Fibroblast of mammary gland (primary cell): ENCODE measurements around the gene AFF3.

Experiments
- DNase-seq: peaks from one replicate; pipeline ENCODE4 v3.0.0-alpha.2; 2010; ENCODE audit warnings: low read depth
- H3K4me3 ChIP-seq: 2 replicates; pipeline ENCODE4 v1.5.1; 2011; ENCODE audit warnings: low read depth, mild to moderate bottlenecking, low read length, moderate library complexity; ENCODE audit not compliant: control insufficient read depth
- TF ChIP-seq, protein P1 (sequence below): conservative IDR thresholded peaks from 2 replicates; pipeline ENCODE4 v1.5.1; 2011; ENCODE audit warnings: low read depth, low read length, inconsistent platforms; ENCODE audit not compliant: control insufficient read depth, insufficient read depth

AFF3 gene

DNA sequence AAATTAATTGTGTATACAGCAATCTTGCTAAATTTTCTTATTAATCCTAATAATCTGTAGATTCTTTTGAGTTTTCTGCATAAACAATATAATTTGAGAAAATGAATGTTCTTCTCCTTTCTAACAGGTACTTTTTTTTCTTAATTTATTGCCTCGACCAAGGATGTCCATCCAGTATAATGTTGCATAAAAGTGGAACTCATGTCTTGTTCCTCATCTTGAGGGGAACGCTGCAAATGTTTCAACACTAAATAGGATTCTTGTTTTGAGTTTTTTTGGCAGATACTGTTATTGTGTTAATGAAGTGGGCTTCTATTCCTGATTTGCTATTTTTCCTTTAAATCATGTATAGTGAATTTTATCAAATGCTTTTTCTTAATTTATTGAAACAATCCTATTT is 408.2 kb downstream of the AFF3 start:
- TF ChIP-seq, protein P1, sequence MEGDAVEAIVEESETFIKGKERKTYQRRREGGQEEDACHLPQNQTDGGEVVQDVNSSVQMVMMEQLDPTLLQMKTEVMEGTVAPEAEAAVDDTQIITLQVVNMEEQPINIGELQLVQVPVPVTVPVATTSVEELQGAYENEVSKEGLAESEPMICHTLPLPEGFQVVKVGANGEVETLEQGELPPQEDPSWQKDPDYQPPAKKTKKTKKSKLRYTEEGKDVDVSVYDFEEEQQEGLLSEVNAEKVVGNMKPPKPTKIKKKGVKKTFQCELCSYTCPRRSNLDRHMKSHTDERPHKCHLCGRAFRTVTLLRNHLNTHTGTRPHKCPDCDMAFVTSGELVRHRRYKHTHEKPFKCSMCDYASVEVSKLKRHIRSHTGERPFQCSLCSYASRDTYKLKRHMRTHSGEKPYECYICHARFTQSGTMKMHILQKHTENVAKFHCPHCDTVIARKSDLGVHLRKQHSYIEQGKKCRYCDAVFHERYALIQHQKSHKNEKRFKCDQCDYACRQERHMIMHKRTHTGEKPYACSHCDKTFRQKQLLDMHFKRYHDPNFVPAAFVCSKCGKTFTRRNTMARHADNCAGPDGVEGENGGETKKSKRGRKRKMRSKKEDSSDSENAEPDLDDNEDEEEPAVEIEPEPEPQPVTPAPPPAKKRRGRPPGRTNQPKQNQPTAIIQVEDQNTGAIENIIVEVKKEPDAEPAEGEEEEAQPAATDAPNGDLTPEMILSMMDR: no peak
- H3K4me3 ChIP-seq: no peak overlapping the region
- no peak for DNase-seq

DNA sequence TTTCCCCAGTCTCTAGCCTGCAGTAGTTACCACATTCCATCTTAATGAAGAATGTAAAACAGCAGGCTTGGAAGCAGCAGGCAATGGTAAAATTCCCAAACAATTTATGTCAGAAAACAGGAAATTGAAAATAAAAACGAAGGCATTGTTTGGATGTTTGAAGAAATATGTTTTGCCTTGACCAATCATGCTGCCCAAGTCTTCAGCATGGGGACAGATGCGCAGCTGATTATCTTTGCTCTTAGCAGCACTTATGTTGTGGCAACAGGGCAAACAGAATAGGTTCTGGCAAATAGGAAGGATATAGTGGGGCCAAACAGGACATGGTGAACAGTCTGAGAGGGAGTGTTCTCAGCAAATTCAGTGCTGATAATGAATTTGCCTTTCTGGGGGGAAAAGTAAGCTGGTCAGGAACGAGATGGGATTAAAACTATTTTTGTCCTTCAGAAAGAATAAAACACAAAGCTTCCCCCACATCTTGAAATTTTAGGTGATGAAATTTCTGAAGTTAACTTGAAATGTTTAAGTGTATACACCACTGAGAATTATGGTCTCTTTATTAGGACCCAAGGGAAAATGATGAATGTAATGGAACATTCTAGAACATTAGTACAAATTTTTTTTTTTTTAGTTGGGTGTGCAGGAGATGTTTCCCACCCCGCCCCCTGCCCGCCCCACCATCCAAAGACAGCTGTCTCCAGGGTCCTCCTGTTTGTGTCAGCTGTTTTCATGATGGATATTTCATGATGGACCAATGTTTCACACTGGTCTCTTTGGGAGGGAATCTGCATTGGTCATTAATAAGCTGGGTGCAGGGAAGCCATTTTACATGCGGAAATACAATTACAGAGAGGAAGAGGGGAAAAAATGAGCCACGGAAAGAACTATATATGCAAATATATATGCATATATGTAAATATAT is 413.0 kb downstream of the AFF3 start:
- no peak overlapping the region for H3K4me3 ChIP-seq
- TF ChIP-seq, protein P1: no peak
- DNase-seq: no peak

DNA sequence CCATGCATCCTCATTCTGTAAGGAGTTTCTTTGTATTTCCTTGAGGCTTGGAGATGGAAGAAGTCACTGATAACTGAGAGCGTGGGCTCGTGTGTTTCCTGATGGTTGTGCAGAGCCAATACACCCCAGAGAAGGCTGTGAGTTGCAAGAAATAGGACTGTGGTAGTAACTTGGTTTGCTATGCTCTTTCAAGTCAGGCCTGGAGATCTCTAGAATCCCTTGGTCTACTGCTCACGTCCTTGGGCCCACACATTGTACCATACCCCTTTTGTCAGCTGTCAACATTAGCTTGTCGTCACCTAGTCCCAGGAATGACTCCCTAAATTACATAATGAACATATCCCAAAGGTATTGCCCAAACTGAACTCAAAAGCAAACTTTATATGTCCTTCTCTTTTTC is 414.2 kb downstream of the AFF3 start:
- DNase-seq: no peak
- no peak overlapping the region for H3K4me3 ChIP-seq
- TF ChIP-seq, protein P1: no peak

DNA sequence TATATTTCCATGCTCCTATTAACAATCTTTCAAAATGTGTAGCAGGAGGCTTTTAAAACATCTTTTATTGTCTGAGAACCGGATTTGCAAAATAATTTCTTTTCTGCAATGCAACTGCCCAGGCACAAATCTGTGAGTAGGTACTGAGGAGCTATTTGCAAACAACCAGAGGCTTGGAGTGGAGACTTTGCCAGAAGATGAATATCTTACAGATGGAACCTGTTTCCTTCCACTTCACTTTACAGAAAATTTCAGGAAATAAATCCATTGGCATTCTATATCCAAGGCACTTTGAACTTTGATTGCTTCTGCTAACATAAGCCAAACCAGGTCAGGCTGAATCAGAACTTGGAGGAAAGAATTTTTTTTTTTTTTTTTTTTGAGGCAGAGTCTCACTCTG is 415.2 kb downstream of the AFF3 start:
- TF ChIP-seq, protein P1: no peak
- no peak for DNase-seq
- no peak overlapping the region for H3K4me3 ChIP-seq

DNA sequence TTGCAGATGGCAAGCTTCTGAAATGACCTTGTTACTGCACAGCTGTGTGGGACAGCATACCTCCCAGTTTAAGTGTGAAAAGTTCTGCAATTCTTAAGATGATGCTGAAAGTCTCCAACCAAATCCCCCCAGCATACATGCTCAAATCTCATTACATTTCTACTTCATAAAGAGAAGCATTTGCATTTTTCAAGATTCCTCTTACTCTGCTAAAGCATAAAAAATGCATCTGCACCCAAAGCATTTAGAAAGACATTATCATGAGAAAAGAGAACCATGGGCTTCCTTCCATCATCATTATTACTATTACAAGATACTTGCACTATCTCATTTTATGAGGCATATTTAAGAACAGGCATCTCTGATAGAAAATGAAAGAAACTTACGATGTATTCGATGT is 415.7 kb downstream of the AFF3 start:
- H3K4me3 ChIP-seq: no peak overlapping the region
- TF ChIP-seq, protein P1: no peak
- DNase-seq: no peak

DNA sequence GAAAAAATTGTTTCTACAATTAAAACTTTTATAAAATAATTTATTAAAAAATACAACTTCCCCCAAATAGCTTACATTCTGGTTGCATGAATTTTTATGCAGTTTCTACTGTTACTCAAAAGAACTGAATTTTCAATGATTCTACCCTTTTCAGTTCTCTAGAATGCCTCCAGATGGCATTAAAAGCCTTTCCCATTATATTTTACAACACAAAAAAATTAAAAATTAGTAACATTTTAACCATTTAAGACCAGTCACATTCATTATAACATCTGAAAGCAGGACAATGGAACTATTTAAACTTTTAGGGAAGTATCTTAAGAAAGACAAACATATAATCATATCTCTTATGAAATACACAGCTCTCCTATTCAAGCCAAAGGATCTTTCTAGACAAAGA is 416.6 kb downstream of the AFF3 start:
- DNase-seq: peak; percentile 5
- TF ChIP-seq, protein P1: peak; percentile 46
- H3K4me3 ChIP-seq: no peak overlapping the region
